HG02884 (cell line): ENCODE results near the gene JAGN1.
"Not testable (repeated sequence)": the region's sequence is repeated elsewhere in the genome, so short reads cannot be mapped to it uniquely, and the experiment has no call there.

Experiments
- ATAC-seq: cut with Tn5 transposase; IDR thresholded peaks from one replicate; pipeline ENCODE4 v1.9.1; 2021; ENCODE audit warnings: mild to moderate bottlenecking, moderate library complexity; ENCODE audit not compliant: unreplicated experiment

JAGN1 gene

GRCh38 chr3:9866639-9867038 lies 23.8 kb upstream of the JAGN1 start:
- no peak for ATAC-seq

DNA sequence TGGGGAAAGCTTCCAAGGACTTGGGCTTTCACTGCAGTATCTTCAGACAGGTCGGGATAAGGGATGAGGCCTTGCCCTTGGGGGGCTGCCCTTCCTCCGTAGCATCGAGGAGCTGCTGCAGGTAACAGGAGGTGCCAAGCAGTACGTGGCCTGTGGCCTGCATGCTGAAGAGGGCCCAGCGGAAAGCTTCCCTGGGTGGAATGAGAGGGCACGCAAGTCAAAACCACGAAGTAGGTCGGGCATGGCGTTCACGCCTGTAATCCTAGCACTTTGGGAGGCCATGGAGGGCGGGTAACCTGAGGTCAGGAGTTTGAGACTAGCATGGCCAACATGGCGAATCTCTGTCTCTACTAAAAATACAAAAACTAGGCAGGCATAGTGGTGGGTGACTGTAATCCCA lies 23.3 kb upstream of the JAGN1 start:
- no peak for ATAC-seq

GRCh38 chr3:9869955-9870354 lies 20.5 kb upstream of the JAGN1 start:
- no peak for ATAC-seq

- ATAC-seq = no peak
These were observed 19.4 kb upstream of the JAGN1 start for GRCh38 chr3:9870978-9871377.

DNA sequence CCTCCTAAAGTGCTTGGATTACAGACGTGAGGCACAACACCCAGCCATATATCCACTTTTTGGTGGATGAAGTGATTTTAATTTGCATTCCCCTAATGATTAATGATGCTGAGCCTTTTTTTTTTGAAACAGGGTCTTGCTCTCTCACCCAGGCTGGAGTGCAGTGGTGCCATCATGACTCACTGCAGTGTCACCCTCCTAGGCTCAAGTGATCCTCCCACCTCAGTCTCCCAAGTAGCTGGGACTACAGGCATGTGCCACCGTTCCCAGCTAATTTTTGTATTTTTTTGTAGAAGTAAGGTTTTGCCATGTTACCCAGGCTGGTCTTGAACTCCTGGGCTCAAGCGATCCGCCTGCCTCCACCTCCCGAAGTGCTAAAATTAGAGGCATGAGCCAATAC lies 18.3 kb upstream of the JAGN1 start:
- not testable (repeated sequence) for ATAC-seq

GRCh38 chr3:9875448-9875847 lies 15.0 kb upstream of the JAGN1 start:
- no peak for ATAC-seq

GRCh38 chr3:9876255-9876654 lies 14.2 kb upstream of the JAGN1 start:
- ATAC-seq = not testable (repeated sequence)

DNA sequence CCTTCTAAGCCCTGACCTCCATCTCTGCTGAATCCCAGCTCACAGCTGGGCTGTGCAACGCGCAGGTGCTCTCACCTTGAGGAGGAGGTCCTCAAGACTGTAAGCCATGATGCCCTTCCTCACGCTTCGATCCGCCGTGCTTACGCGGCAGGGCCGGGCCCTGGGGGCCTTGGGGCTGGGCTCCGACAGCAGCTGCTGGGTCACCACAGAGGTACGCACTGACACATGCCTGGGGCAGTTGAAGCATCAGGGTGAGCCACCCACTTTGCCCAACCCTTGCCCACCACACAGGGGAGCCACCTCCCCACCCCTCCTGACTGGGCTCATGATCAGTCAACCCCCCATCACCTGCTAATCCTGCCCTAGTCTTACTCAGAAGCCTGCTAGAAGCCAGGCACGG lies 13.4 kb upstream of the JAGN1 start:
- ATAC-seq = no peak

- no peak for ATAC-seq
These were observed 11.7 kb upstream of the JAGN1 start for GRCh38 chr3:9878700-9879099.

- ATAC-seq = no peak
These were observed 10.4 kb upstream of the JAGN1 start, which contains the start of gene CIDEC for GRCh38 chr3:9879830-9880549. CIDEC (minus strand) TSS chr3:9880253; CDS start chr3:9878486, 1,767 bp downstream.

DNA sequence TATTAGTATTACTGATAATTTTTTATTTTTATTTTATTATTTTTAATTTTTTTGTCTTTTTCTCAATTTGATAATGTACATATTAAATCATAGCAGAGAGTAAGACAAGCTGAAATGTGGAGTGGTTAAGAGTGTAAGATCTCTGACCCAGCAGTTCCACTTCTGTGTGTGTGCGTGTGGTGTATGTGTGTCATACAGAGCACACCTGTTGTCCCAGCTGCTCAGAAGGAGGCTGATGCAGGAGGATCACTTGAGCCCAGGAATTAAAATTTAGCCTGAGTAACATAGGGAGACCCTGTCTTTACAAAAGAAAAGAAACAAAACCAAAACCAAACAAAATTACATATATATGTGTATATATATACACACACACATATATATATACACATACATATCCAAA lies 9.0 kb upstream of the JAGN1 start:
- ATAC-seq = no peak

DNA sequence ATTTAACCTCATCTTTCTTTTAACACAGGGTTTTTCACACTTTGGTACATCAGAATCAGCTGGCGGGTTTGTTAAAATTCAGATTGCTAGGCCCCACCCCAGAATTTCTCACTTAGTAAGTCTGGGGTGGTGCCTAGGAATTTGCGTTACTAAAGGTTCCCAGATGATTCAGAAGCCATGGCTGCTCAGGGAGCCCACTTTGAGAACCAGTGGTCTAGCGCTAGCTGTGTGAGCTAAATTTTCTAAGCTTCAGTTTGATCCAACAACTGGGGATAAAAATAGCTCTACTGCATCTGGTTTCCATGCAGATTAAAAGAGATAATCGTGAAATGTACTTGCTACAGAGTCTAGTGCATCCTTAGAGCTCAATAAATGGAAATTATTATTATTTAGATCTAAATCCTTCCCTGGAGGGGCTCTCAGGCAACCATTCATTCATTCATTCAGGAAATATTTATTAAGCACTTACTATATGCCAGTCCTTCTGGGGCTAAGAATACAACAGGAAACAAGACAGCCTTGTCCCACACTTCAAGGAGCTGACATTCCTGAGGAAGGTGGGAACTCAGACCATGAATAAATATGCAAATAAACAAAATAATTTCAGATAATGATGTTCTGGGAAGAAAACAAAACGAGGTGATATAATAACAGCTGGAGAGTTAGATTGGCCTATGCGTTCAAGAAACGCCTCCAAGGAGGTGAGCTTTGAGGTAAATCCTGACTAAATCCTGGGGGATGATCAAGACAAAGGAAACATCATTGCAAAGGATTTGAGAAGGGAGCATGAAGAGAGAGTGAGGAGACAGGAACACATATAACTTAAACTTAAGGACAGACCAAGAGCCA lies 6.5 kb upstream of the JAGN1 start:
- ATAC-seq = no peak

GRCh38 chr3:9884555-9885165 lies 5.8 kb upstream of the JAGN1 start:
- no peak for ATAC-seq

GRCh38 chr3:9886328-9886727 lies 4.1 kb upstream of the JAGN1 start:
- no peak for ATAC-seq

DNA sequence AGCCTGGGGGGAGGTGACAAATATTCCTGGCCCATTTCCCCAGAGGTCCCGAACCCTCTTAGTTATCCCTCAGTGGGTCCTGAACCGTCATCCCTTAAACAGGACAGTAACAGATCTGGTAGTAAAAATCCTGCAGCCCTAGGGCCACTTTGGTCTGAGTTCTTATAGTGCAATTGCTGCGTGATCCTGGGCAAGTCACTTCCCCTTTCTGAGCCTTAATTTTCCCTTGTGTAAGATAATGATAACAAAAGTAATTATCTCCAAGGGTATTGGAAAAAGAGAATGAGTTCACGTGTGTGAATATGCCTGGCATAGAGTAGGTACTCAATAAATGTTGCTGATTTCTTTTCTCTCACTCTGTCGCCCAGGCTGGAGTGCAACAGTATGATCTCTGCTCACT lies 2.9 kb upstream of the JAGN1 start:
- ATAC-seq = no peak

- no peak for ATAC-seq
These were observed 1.9 kb upstream of the JAGN1 start for GRCh38 chr3:9888540-9888939.

DNA sequence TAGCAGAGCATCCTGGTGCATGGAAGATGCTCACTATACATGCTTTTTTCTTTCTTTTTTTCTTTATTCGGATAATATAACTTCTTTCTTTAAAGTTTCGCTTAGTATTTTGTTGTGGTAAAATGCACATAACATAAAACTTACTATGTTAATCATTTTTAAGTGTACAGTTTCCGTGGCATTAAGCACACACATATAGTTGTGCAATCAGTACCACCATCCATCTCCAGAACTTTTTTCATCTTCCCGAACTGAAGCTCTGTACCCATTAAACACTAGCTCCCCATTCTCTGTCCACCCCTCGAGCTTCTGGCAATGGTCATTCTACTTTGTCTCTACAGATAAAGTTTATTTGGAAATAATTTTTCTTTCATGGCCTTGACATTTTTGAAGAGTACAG lies 1.0 kb upstream of the JAGN1 start:
- no peak for ATAC-seq

- ATAC-seq = peak; percentile 2
These were observed 737 bp downstream of the JAGN1 start for GRCh38 chr3:9891072-9891622.

GRCh38 chr3:9893739-9894138 lies 3.3 kb downstream of the JAGN1 start:
- ATAC-seq = no peak

DNA sequence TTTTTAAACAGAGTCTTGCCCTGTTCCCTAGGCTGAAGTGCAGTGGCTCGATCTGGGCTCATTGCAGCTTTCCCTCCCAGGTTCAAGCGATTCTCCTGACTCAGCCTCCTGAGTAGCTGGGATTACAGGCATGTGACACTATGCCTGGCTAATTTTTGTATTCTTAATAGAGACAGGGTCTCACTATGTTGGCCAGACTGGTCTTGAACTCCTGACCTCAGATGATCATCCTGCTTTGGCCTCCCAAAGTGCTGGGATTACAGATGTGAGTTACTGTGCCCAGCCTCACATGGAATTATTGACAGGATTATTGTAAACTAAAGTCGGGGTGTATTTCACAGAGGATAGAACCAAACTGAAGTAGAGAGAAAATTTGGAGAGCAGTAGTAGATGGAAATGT lies 5.3 kb downstream of the JAGN1 start:
- ATAC-seq = not testable (repeated sequence)

- not testable (repeated sequence) for ATAC-seq
These were observed 6.5 kb downstream of the JAGN1 start for GRCh38 chr3:9896755-9897407.
